Ammon's horn (tissue), 1 donor: ENCODE measurements around the gene TEX12.
"Not testable (repeated sequence)": the region's sequence is repeated elsewhere in the genome, so short reads cannot be mapped to it uniquely, and the experiment has no call there.

Source experiments
- DNase-seq: peaks from one replicate; pipeline ENCODE4 v3.0.0-alpha.2; 2016; ENCODE audit warnings: low spot score

The TEX12 gene, protein sequence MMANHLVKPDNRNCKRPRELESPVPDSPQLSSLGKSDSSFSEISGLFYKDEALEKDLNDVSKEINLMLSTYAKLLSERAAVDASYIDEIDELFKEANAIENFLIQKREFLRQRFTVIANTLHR

DNA sequence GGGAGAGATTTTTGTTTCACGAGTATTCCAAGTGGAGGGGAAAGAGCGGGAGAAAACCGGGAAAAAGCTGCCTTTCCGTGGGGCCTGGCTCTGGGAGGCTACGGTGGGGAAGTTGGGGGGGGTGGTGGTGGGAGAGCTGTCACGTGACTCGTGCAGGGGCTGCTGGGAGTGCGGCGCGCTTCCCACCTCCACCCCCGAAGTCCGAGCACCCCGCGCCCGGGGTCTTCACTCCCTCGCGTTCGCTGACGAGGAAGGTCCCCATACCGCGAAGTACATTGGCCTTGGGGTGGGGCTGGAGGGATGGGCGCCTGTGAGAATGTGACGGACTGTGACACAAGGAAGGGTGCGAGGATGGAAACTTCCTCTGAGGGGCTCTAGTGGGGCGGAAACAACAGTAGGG lies at the start of gene TEX12:
Gene TEX12, plus strand, starts transcription at position 228 of the 400 bp plus-strand sequence. CDS start 1,897 bp downstream, outside the sequence.
- DNase-seq = no peak

DNA sequence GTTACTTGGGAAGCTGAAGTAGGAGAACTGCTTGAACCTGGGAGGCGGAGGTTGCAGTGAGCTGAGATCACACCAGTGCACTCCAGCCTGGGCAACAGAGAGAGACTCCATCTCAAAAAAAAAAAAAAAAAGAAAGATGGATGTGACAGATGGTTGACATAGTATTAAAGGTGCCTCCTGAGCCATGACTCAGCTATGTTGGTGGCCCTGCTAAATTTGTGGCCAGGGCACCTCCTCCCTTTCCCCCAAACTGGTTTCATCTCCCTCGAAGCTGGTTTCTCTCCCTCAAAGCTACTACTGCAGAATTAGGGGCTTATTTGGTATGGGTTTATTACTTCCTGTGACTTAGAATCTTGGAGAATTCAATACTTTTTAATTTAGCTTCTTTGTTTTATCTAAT lies 49.0 kb upstream of the TEX12 start:
- no peak for DNase-seq

DNA sequence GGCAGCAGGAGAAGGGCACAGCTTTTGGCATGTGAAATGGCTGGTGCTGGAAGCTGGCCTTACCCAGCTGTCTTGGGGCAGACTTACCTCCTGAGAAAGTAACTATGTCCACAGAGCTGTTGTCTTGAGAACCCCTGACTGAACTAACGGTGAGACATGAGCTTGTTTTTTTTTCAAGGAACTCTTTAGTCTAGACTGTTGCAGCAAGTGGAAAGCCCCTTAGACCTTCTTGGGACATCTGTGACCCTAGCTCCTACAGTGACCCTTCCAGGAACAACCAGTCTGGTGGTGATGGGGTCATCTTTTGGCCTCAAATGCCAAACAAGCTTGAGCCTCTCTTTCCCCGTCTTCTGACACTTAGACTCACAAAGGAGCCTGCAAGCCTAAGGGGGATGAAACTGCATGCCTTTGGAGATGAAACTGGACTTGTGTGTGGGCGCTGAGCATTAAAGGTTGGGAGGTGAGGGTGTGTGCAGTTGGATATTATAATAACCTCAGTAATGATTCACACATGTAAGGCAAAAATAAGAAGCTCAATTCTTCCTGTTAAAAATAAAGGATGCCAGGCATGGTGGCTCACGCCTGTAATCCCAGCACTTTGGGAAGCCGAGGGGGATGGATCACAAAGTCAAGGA lies 45.1 kb upstream of the TEX12 start:
- no peak for DNase-seq

DNA sequence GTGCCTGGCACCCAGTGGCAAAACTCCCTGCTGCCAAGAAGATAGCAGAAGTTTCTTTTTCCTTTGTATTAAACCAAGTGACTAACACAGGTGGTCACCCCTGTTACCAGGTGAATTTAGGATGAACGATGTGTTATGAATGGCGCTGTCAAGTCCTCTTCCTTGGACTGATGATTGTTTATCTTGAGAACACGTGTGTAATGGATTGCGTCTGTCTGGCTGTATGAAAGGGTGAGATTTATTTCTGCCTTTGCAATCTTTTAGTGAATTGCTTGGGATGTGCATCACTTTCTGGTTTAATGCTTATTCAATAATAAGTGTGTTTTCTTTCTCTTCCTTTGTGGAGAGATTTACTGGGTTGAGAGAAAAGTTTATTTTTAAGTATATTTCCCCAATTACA lies 44.0 kb upstream of the TEX12 start:
- no peak for DNase-seq

DNA sequence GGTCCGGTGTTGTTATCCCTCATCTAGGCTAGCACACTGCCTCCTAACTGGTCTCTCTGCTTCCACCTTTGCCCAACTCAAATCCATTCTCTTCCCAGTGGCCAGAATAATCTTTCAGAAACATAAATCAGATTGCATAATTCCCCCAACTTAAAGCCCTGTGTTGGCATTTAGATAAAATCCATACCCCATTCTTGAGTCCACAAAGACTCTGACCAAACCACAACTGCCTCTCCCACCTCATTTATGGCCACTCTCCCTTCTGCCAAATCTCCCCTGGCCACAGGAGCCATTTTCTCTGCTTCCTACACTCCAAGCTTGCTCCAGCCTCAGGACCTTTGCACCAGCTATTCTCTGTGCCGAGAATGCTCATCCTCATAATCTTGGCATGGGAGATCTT lies 40.1 kb upstream of the TEX12 start:
- no peak for DNase-seq

DNA sequence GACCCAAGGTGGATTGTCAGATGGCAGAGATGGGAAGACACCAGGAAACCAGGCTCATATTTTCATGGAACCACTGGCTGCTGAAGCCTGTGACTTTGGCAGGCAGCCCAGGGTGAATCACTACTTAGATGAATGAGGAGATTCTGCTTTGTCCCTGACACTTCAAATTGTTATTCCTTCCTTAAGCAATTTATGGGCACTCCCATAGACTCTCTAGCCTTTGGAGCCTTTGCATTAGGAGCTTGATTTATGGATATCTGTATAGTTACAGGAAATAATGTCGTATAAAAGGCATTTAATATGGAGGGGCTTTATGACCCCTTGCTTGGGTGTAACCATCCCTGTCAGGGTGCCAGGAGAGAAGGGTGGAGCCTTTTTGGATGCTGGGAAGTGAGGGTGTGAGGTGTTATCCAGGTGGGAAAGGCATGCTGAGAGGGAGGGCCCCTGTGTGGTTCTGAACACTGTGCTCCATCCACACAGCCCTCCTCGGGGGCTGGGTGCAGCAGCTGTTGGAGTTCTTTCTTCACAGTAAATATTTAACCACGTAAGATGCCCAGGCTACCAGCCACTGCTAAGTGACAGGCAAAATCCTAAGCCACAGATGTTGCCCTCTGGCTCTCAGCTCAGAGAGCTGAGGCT lies 38.6 kb upstream of the TEX12 start:
- DNase-seq = peak; percentile 53

DNA sequence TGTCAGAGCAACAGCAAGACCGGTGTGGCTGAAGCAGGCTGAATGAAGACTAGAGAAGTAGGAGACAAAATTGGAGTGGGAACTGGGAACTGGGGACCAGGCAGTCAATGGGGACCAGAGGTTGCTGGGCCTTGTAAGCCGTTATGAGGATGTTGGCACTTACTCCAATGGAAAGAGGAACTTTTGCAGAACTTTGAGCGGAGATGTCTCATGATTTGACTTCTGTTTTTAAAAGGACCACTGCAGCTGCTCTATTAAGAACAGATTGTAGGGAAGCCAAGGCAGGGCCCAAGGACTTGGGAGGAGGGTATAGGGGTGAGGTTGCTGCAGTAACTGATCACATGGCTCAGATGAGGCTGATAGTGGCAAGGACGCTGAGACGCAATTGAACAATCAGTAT lies 37.5 kb upstream of the TEX12 start:
- peak; percentile 70 for DNase-seq

DNA sequence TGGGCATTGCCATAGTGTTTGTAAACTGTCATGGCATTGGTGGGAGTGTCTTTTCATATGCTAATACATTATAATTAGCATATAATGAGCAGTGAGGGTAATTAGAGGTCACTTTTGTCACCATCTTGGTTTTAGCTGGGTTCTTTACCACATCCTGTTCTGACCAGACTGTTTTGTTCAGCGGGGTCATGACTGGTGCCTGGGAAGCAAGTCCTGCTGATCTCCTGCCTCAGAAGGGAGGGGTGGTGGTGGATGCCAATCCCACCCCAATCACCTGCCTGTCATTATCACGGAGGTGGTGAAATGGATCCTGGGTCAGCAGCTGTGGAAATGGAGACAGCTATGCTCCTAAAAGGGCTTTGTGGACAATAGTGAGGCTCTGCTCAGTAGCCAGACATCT lies 34.4 kb upstream of the TEX12 start:
- no peak for DNase-seq

DNA sequence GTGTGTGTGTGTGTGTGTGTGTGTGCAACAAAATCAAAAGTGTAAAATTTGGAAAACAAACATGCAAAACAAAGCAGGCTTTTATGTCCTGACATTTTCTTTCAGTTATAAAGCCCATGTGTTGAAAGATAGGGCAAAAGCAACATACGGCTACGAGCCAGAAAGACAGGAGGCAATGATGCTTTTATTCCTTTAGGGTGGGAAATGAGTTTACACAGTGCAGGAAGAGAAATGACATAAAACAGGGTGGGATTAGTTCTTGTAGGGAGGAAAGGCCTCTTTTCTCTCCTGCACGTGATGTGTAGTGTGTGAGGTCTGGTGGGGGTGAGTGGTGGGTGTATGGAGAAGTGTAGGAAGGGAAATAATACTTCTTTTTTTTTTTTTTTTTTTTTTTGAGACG lies 32.7 kb upstream of the TEX12 start:
- DNase-seq = no peak

DNA sequence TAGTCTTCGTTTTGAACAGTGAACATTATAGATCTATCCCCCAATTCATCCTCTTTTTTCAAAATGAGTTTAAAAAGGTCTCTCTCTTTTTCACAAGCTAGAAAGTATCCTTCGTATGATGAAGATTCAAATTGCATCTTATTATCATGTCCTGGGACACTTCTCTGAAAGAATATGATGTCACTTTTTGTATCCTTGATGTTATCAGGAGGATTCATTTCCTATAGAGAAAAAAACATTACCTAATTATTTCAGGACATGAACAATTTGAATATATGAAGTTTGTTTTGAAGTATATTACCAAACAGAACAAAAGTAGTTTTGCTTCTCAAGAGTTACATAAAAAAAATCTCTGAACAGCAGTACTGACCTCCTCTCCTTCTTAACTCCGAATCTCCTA lies 23.6 kb upstream of the TEX12 start:
- DNase-seq = no peak

DNA sequence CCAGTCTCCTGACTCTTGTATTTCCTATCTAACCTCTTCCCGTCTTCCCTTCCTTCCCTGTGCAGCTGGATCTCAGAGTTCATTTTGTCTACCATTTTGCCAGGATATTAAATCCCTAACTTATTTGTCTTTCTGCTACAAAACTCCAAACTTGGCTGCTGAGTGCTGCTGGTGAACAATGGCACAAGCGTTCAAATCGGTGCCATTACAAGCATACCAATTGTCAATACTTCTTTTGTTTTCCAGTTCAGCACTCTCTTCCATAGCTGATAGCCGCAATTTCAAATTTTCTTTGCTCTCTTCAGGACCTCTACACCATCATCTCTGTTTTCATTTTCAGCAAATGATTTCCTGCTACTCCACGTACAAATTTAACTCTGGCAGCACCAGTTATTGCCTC lies 16.7 kb upstream of the TEX12 start:
- peak; percentile 57 for DNase-seq

DNA sequence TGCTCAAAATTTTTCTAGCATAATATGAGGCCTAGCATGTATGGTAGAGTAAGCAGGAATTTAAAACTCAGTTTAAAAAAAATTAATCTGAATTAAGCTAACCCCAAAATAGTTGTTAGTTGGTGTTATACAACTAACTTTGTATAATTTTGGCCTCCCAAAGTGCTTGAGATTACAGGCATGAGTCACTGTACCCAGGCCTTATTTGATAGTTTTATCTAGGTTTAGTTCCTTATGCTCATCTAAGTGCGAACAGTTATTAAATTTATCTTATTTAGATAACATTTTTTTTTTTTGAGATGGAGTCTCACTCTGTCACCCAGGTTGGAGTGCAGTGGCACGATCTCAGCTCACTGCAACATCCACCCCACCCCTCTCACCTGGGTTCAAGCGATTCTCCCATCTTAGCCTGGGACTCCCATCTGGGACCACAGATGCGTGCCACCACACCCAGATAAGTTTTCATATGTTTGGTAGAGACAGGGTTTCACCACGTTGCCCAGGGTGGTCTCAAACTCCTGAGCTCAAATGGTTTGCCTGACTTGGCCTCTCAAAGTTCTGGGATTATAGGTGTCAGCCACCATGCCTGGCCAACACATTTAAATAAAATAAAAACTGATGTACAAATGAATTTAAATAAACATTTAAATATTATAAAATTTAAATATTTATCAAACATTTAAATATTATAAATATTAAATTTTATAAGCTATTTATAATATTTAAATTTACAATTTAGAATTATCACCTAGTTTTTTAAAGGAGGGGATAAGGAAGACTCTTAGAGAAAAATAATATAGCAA lies 10.8 kb upstream of the TEX12 start:
- DNase-seq = no peak

DNA sequence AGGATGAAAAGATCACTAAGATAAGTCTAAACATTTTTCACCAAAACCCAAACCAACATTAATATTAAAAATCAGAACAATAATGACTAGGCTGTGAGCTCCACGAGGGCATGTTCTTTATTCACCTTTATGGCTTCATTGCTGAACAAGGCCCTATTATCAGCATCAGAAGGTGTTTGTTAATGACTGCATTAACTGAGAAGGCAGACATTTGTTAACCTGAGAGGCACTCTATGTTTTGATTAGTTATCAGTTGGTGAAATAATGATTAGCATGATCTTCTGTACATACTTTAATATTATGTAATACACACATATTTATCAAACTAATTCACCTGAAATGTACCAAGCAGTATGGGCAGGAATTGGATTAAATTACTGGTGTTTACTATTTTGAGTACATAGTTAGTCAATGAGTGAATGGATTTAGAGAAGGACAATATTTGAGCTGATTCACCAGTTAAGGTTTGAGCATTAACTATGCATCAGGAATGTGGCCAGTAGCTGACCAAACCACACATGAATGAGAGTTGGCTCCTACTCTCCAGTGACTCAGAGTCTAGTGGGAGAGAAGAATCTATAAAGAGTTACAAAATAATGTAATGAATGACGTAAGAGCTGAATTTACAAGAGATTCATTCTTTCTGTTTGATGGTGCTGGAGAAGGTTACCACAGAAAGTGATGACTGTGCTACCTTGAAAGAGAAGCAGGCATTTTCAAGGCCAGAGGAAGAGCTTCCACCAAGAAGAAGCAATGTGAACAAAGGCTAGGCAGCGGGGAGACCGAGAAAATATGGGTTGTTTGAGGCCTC lies 10.0 kb upstream of the TEX12 start:
- no peak for DNase-seq

DNA sequence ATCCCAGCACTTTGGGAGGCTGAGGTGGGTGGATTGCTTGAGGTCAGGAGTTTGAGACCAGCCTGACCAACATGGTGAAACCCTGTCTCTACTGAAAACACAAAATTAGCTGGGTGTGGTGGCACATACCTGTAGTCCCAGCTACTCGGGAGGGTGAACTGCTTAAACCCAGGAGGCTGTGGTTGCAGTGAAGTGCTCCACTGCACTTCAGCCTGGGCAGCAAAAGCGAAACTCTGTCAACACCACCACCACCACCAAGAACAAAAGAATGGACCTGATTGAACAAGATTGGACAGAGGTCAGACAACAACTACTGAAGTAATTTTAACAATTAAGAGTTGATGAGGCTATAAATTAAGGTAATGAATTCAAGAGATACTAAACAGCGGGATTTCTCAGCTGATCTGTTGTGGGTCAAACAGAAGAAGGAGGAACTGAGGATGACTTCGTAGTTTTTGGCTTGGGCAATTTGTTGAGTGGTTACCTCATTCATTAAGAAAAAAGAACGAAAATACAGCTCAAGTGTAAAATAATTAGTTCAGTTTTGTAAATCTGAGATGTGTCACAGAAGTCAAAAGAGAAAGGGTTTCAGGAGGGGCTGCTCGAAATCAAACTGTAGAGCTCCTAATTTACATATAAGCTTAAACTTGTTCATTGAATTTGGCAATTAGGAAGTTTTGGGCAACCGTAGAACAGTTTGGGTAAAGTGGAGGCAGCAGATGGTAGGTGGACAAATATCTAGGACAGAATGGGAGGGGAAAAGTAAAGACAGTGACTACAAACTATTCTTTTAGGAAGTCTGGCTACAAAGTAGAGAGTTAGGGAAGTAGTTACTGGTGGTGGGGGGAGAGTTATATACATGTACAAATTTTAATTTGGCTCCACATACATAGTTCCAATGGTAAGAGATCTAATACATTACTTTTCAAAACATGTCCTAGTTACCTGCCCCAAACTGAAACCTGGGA lies 7.8 kb upstream of the TEX12 start:
- no peak for DNase-seq

DNA sequence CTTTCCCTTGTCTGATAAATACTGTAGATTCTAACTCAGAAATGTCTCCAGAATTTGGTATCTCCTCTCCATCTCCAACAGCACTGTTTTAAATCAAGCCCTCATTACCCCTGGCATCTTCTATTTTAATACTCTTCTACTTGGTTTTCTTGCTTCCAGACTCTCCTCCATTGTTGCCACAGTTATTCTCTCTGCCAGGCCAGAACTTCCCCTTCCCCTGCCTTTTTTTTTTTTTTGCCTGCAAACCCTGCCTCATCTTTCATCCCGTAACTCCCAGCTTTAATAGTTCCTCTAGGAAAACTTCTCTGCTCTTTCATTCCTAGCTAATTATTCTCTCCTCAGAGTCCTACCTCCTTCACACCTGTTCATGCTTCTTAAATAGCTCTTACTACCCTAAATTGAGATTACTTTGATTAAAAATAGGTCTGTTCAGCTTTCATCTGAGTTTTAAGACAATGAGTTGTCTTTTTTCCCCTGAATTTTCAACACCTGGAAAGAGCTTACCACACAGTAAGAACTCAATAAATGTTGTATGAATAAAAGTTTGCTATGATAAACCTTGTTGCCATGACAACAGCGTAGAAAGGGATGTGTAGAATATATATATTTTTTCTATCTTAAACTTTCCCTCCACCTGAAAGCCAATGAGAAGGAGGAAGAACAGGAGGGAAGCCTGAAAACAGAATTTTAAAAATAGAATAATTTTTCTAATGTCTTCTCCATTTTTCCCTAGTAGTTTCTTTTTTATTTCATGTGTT lies 6.9 kb upstream of the TEX12 start:
- no peak for DNase-seq

DNA sequence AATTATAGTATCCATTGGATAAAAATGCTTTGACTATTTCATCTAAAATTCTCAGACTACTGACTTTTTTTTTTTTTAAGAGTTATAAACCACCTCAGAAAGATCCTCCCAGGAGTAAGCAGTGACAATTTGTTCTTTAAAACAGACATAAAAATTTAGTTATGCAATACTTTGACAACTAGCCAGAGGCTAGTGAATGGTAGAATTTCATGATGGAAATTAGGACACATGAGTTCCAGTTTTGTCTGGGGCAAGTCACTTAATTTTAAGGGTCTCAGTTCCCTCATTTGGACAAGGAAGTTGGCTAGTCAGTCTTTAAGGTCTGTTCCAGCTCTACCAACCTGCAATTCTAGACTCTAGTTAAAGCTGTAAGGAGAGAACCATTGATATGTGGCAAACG lies 6.2 kb upstream of the TEX12 start:
- DNase-seq = no peak

DNA sequence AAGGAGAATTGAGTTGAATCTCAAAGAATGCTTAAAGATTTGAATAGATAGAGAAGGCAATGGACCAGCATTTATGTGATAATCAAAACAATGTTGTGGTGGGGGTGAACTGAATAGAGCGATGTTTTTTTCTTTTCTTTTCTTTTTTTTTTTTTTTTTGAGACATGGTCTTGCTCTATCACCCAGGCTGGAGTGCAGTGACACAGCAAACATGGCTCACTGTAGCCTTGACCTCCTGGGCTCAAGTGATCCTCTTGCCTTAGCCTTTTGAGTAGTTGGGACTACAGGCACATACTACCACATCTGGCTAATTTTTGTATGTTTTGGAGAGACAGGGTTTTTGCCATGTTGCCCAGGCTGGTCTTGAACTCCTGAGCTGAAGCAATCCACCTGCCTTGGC lies 5.0 kb upstream of the TEX12 start:
- not testable (repeated sequence) for DNase-seq

DNA sequence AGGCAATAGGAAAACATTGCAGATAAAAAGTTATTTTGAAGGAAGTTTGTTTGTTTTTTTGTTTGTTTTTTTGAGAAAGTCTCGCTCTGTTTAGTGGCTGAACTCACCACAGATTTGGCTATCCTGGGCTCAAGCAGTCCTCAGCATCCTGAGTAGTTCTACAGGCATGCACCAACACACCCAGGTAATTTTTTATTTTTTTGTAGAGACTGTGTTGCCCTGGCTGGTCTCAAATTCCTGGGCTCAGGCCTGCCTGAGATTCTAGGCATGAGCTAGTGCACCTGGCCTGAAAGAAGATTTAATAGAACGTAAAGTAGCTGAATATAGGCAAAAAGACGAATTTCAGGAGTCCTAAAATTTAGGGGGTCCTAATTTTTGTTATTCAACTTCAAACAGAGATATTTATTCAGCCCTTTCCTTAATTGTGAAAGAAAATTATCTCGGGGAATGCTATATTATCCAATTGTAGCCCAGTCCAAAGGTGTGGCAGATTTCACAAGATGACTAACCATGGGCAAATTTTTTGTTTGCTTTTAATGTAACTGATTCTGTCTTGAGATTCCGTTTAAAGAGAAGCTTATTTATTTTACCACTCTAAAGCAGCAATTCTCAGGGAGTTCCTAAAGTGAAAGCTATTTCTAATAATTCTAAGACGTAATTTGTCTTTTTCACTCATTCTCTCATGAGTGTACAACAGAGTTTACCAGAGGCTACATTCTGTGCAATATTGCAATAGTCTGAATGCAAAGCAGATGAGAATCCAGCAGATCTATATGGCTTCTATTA lies 4.2 kb upstream of the TEX12 start:
- no peak for DNase-seq
